Activated T-helper 1 cell treated with anti-CD3 and anti-CD28 coated beads, Interleukin-12 subunit alpha, Interleukin-12 subunit beta, Interleukin-2, Interleukin-4 antibody, amounts not matched to agents 30 ng/mL and 10 ng/mL and 1 ng/mL, durations not matched to agents 14 hours and 24 hours and 36 hours (primary cell): Measurements from ENCODE around the gene CDKAL1. TPM values are rescaled to one million over a fixed set of nuclear protein-coding genes. Genes with fewer than 3 reads are reported as not detected.
"Not testable (repeated sequence)": the region's sequence is repeated elsewhere in the genome, so short reads cannot be mapped to it uniquely, and the experiment has no call there.

ENCODE experiments used
- DNase-seq: peaks from one replicate; pipeline ENCODE4 v3.0.0; 2021; ENCODE audit warnings: low spot score
- H3K27ac Mint-ChIP-seq: one replicate; pipeline ENCODE4 v1.8.0; 2021; ENCODE audit warnings: mild to moderate bottlenecking, mixed read lengths
- H3K27me3 Mint-ChIP-seq: one replicate; pipeline ENCODE4 v1.8.0; 2022; ENCODE audit warnings: mild to moderate bottlenecking, moderate library complexity, mixed read lengths; ENCODE audit not compliant: insufficient read depth
- H3K36me3 Mint-ChIP-seq: one replicate; pipeline ENCODE4 v1.8.0; 2021; ENCODE audit warnings: low read depth, mixed read lengths
- H3K4me1 Mint-ChIP-seq: one replicate; pipeline ENCODE4 v1.8.0; 2021; ENCODE audit warnings: low read depth, mixed read lengths
- H3K4me3 Mint-ChIP-seq: one replicate; pipeline ENCODE4 v1.8.0; 2021; ENCODE audit warnings: mild to moderate bottlenecking, moderate library complexity, mixed read lengths
- H3K9me3 Mint-ChIP-seq: one replicate; pipeline ENCODE4 v1.8.0; 2021; ENCODE audit warnings: mixed read lengths
- intact Hi-C: fragments of 100-400 bp; cut with micrococcal nuclease; formaldehyde crosslinking; loops from one replicate; pipeline ENCODE4 v1.15.1; 2024
- total RNA-seq: library from RNA; stranded (reverse); gene quantifications from 2 replicates; pipeline ENCODE4 v1.2.3, GENCODE V29; 2022

CDKAL1 gene
- total RNA-seq, 1 donor from 2014 or later = 32.2 TPM

DNA sequence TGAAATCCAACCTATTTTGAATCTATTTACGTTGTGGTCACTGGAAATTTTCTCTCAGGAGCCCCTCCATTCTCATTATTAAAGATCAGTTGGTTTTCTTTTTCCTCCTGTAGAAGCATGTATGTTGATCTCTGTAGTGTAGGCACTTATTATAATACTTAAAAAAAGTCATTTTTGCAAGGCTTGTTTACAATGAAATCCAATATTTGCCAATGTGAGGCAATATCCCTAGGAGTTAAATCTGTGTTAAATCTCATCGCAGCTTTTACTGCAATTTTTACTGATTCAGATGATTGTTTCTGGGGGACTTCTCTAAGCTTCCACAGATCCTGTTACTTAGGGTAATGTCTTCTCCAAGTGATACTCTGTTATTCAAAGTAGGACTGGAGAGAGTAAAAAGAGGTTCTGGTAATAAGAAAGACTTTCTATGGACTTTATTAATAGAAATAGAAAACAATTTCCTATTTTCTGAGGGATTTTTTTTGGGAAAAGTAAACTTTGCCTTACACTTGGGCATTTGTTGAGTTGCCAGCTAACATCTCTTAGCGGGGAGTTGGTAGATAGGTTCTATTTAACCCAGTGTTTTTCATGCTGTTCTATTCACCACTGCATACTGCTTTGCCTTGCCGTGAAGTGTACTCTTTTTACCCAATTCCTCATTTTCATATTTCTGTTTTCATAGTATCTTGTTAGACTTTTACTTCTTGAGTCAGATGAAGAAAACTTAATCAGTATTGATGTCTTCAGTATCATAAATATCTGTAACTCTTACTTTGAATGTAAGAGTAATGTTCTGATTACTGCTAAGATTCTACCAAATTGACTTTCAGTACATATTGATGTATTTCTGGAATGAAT is 48.6 kb downstream of the CDKAL1 start:
- Mint-ChIP-seq H3K4me3 (no peak overlapping the region), H3K27ac (peak overlapping the region; percentile 73)

DNA sequence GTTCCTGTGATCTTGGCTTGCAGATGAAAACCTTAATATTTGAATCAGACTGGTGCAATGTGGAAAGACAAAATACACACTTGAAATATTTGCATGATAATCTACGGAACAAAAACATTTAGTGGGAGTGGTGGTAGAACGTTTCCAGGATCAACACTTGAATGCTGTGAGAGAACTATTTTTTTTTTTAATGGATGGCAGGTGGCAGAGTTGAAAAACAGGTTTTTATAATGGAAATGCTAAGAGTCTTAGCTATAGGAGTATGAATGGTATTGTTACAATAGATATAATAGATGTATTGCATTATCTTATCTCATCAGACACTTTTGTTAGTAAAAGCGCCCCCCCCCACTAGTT is 49.2 kb downstream of the CDKAL1 start:
- Mint-ChIP-seq H3K27ac (peak overlapping the region; percentile 73), H3K36me3 (peaks cover 21% of the 10 kb centered on the region), H3K27me3 (no peaks in the 10 kb centered on the region), H3K4me3 (no peak overlapping the region), H3K4me1 (peaks cover 22% of the 10 kb centered on the region), H3K9me3 (no peaks in the 10 kb centered on the region)
- intact Hi-C loops = loop anchor here (1.0 to 5.0 kb wide), 2 partner anchors 40 to 124 kb away; no protein-coding TSS in a partner anchor
- no peak for DNase-seq

More for the DNA sequence above, 48.6 kb downstream of the CDKAL1 start:
- Mint-ChIP-seq H3K4me1 (peaks cover 19% of the 10 kb centered on the region), H3K27me3 (no peaks in the 10 kb centered on the region), H3K36me3 (peaks cover 23% of the 10 kb centered on the region), H3K9me3 (no peaks in the 10 kb centered on the region)
- no peak for DNase-seq
- intact Hi-C loops = loop anchor here (1.0 to 5.0 kb wide), 2 partner anchors 40 to 124 kb away; no protein-coding TSS in a partner anchor

DNA sequence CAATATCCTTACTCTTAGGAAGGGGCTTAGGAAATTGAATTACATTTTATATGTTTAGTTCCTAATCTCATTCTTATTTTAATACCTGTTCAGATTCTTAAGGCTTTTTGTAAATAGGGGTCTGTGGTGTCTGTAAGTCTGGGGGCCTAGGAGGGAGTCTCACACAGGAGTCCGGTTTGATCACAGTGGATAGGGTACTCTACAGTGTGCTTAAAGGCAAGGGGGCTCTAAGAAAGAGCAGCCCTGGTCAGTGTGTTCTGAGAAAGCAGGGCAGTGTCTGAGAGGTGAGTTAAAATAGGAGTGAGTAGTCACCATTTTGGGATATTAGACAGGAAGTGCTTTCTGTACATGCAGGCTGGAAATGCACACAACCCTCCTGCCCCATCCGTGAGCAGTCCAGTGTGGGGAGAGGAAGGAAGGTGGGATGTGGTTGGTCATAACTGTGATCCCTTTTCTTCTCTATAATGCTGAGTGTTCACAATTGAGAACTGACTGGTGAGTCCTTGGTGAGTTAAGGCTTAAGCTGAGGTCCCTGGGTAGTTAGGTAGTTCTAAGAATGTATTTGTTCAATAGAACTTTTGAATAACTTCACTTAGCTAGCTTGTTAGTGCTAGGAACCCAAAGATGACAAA is 50.0 kb downstream of the CDKAL1 start:
- intact Hi-C loops = loop anchor here (5.0 kb wide), 1 partner anchor 123 kb away; no protein-coding TSS in a partner anchor
- no peaks in the 10 kb centered on the region for H3K9me3 Mint-ChIP-seq
- H3K36me3 Mint-ChIP-seq = peaks cover 19% of the 10 kb centered on the region
- H3K4me3 Mint-ChIP-seq = no peak overlapping the region
- H3K27me3 Mint-ChIP-seq = no peaks in the 10 kb centered on the region
- DNase-seq = no peak
- no peak overlapping the region for H3K27ac Mint-ChIP-seq
- peaks cover 28% of the 10 kb centered on the region for H3K4me1 Mint-ChIP-seq

DNA sequence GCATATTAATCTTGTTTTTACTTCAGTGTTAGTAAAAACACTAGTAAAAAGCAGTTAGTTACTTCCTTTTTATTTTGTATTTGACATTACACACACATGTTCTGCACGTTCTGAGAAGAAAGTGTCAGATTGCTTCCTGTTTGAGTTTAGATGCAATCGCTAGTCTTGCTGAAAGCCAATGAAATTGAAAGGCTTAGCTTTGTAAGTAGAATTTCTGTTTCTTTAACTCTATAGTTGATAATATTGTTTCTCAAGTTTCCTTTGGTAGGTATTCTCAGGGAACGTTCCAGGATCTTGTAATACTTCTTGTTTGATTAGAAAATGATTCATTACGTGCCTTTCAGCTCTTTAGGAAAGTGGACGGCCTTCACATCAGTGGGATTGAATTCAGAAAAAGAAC is 55.0 kb downstream of the CDKAL1 start:
- Mint-ChIP-seq H3K27me3 (no peaks in the 10 kb centered on the region), H3K36me3 (peaks cover 44% of the 10 kb centered on the region), H3K27ac (no peak overlapping the region), H3K4me1 (peaks cover 21% of the 10 kb centered on the region), H3K4me3 (no peak overlapping the region), H3K9me3 (peaks cover 32% of the 10 kb centered on the region)
- intact Hi-C loops = no loop called here
- no peak for DNase-seq

DNA sequence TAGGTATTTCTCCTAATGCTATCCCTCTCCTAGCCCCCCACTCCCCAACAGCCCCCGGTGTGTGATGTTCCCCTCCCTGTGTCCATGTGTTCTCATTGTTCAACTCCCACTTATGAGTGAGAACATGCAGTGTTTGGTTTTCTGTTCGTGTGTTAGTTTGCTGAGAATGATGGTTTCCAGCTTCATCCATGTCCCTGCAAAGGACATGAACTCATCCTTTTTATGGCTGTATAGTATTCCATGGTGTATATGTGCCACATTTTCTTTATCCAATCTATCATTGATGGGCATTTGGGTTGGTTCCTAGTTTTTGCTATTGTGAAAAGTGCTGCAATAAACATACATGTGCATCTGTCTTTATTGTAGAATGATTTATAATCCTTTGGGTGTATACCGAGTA is 56.2 kb downstream of the CDKAL1 start:
- peaks cover 42% of the 10 kb centered on the region for H3K9me3 Mint-ChIP-seq
- H3K36me3 Mint-ChIP-seq = peaks cover 51% of the 10 kb centered on the region
- not testable (repeated sequence) for DNase-seq, H3K4me3 Mint-ChIP-seq, H3K27me3 Mint-ChIP-seq, H3K27ac Mint-ChIP-seq
- H3K4me1 Mint-ChIP-seq = peaks cover 20% of the 10 kb centered on the region
- intact Hi-C loops = loop anchor here (10.0 kb wide), 1 partner anchor 94 kb away; no protein-coding TSS in a partner anchor

- H3K4me3 Mint-ChIP-seq, DNase-seq, H3K27ac Mint-ChIP-seq, H3K27me3 Mint-ChIP-seq: not testable (repeated sequence)
- Mint-ChIP-seq H3K9me3 (peaks cover 42% of the 10 kb centered on the region), H3K36me3 (peaks cover 54% of the 10 kb centered on the region), H3K4me1 (peaks cover 11% of the 10 kb centered on the region)
- intact Hi-C loops = loop anchor here (10.0 kb wide), 1 partner anchor 90 kb away; no protein-coding TSS in a partner anchor
These were observed 60.1 kb downstream of the CDKAL1 start for GRCh38 chr6:20594299-20594853.

GRCh38 chr6:20599302-20600051 is 65.2 kb downstream of the CDKAL1 start:
- no peaks in the 10 kb centered on the region for H3K27me3 Mint-ChIP-seq
- peaks cover 26% of the 10 kb centered on the region for H3K36me3 Mint-ChIP-seq
- peaks cover 9% of the 10 kb centered on the region for H3K4me1 Mint-ChIP-seq
- H3K4me3 Mint-ChIP-seq = no peak overlapping the region
- no peak overlapping the region for H3K27ac Mint-ChIP-seq
- peaks cover 8% of the 10 kb centered on the region for H3K9me3 Mint-ChIP-seq
- no peak for DNase-seq
- intact Hi-C loops = loop anchor here (1.0 to 10.0 kb wide), 4 partner anchors 56 to 839 kb away; no protein-coding TSS in a partner anchor

DNA sequence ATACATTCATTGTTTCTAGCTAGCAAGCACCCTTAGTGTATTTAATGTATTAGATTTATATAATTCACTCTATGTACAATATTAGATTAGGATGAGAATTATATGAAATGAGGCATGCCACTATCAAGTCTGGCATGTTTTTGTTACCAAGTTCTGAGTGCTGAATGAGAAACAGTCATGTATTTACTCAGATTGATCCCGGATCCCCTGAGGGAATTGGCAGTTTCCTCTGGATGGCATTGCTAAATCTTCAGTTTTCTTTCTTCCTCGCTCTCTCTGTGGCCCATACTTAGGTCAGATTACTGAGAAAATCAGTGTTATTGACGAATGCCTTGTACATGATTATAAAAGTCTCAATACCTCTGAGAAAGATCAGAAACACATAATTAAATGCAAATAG is 66.6 kb downstream of the CDKAL1 start:
- Mint-ChIP-seq H3K27me3 (no peaks in the 10 kb centered on the region), H3K36me3 (peaks cover 16% of the 10 kb centered on the region), H3K27ac (no peak overlapping the region), H3K9me3 (no peaks in the 10 kb centered on the region), H3K4me3 (no peak overlapping the region), H3K4me1 (peaks cover 9% of the 10 kb centered on the region)
- intact Hi-C loops = no loop called here
- no peak for DNase-seq

DNA sequence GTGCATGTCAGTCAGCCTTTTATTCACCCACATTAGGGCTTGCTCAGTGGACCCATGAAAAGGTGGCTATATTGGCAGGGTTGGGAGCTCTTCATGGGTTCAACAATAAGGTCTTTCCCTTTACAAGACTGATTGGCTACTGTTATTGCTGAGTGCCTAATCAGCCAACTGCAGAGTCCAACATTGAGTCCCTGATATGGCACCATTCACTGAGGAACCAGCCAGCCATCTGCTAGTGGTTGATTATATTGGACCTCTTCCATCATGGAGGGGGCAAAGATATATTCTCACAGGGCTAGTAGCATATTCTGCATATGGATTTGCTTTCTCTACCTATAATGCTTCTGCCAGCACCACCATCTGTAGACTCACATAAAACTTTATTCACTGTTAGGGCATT is 69.9 kb downstream of the CDKAL1 start:
- Mint-ChIP-seq H3K4me1 (peaks cover 13% of the 10 kb centered on the region), H3K27me3 (no peaks in the 10 kb centered on the region), H3K4me3 (no peak overlapping the region), H3K27ac (no peak overlapping the region), H3K36me3 (peaks cover 13% of the 10 kb centered on the region), H3K9me3 (no peaks in the 10 kb centered on the region)
- intact Hi-C loops = no loop called here
- DNase-seq = no peak

GRCh38 chr6:20605061-20605460 is 70.8 kb downstream of the CDKAL1 start:
- Mint-ChIP-seq H3K36me3 (peaks cover 14% of the 10 kb centered on the region), H3K4me1 (peaks cover 5% of the 10 kb centered on the region), H3K9me3 (peaks cover 5% of the 10 kb centered on the region), H3K27me3 (no peaks in the 10 kb centered on the region), H3K4me3 (no peak overlapping the region), H3K27ac (no peak overlapping the region)
- intact Hi-C loops = no loop called here
- no peak for DNase-seq

DNA sequence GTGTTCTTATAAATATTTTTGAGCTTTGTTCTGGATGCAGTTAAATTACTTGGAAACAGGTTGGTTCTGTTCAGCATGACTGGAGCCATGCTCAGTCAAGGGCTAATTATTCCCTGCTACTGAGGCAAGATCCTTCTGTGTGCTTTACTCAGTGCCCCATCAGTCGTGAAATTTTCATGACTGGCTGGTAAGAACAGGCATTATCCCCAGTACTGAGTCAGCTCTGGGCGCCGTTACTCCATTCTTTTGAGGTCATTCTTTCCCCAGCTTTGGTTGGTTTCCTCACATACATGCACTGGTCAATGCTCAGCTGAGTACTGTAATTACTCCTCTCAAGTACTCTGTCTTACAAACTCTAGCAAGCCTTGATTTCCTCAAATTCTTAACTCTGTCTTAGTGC is 71.3 kb downstream of the CDKAL1 start:
- Mint-ChIP-seq H3K36me3 (peaks cover 14% of the 10 kb centered on the region), H3K9me3 (peaks cover 5% of the 10 kb centered on the region), H3K27ac (no peak overlapping the region), H3K4me1 (peaks cover 5% of the 10 kb centered on the region), H3K4me3 (no peak overlapping the region), H3K27me3 (no peaks in the 10 kb centered on the region)
- no peak for DNase-seq
- intact Hi-C loops = no loop called here

DNA sequence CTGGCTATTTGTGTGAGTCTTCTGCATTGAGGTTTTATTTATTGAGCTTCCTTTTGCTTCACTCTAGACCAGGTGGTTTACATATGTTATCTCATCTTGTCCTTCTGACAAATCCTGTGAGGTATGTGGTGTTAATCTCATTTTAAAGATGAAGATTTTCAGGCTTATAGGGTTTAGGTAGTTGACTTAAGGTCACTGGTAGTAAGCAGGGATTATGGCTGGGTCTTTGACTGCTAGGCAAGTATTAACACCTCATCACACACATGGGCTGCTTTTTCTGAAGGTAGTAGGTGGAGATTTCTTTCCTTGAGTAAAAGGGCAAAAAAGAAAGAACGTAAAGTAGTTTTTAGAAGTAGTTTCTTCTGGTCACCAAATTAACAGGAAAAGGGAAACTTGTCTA is 72.6 kb downstream of the CDKAL1 start:
- peaks cover 5% of the 10 kb centered on the region for H3K4me1 Mint-ChIP-seq
- no peaks in the 10 kb centered on the region for H3K27me3 Mint-ChIP-seq
- intact Hi-C loops = no loop called here
- peaks cover 5% of the 10 kb centered on the region for H3K9me3 Mint-ChIP-seq
- no peak for DNase-seq
- H3K27ac Mint-ChIP-seq = no peak overlapping the region
- H3K36me3 Mint-ChIP-seq = peaks cover 8% of the 10 kb centered on the region
- H3K4me3 Mint-ChIP-seq = no peak overlapping the region
